Limb (tissue), 2 donors: Measurements from ENCODE around the gene NUDT22.
A peak's percentile ranks its signal among the peaks of the same experiment; 100 is the strongest.

ENCODE experiments used
- DNase-seq, 2 donors: peaks; one replicate each; pipeline ENCODE4 v3.0.0-alpha.2; 2016; ENCODE audit errors: extremely low spot score in 2 of 2

The NUDT22 gene

GRCh38 chr11:64206457-64207255 lies 19.4 kb upstream of the NUDT22 start, which contains the start of gene FERMT3:
FERMT3 (plus strand) TSS chr11:64206721; CDS start chr11:64207365, 644 bp downstream.
- DNase-seq: peak in 1 of 2 donors; percentile 35

GRCh38 chr11:64207256-64208085 lies 18.6 kb upstream of the NUDT22 start:
- peak; percentile 52 to 59 for DNase-seq

DNA sequence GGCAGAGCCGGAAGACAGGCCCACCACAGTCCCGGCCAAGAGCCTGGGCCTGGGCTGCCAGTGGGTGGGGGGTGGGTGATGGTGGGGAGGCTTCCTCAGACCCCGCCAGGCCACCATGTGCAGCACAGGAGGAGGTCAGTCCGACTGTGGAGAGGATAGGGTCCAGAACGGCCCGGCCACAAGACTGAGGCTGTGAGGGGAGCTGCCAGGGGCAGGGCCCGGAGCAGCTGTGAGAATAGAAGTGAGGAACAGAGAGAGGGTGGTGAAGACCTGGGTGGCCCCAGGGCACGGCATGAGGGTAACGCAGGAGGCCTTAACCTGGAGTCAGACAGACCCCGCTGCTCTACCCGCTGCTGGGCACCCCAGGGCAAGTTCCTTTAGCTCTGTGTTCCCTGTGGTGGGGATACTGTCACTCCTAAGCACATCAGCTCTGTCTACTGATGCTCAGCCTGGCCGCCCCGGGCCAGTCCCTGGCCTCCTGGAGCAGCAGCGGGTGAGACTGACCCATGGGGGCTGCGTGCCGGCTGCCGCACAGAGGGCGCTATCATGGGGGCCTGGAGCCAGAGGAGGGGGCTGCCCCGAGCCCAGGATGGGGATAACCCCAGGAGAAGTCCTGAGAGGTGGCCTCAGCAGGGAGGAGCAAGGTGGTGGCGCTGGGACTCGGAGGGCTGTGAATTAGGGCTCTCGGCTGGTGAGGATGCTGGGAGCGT lies 17.8 kb upstream of the NUDT22 start:
- DNase-seq: no peak

- peak in 1 of 2 donors; percentile 27 for DNase-seq
Measured at GRCh38 chr11:64208796-64209562, 17.1 kb upstream of the NUDT22 start.

DNA sequence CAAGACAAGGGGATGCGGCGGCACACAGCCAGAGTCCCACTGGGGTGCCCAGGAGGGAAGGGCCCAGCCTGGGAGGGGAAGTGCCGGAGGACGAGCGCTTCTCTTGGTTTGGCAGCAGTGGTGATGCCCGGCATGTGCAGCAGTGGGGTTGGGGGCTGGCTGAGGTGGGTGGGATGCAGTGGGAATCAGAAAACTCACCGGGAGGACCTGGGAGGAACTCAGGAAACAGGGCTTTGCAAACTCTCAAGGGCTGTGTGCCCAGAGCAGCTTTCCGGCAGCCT lies 16.6 kb upstream of the NUDT22 start:
- DNase-seq: no peak

GRCh38 chr11:64210301-64211020 lies 15.6 kb upstream of the NUDT22 start:
- no peak for DNase-seq

DNA sequence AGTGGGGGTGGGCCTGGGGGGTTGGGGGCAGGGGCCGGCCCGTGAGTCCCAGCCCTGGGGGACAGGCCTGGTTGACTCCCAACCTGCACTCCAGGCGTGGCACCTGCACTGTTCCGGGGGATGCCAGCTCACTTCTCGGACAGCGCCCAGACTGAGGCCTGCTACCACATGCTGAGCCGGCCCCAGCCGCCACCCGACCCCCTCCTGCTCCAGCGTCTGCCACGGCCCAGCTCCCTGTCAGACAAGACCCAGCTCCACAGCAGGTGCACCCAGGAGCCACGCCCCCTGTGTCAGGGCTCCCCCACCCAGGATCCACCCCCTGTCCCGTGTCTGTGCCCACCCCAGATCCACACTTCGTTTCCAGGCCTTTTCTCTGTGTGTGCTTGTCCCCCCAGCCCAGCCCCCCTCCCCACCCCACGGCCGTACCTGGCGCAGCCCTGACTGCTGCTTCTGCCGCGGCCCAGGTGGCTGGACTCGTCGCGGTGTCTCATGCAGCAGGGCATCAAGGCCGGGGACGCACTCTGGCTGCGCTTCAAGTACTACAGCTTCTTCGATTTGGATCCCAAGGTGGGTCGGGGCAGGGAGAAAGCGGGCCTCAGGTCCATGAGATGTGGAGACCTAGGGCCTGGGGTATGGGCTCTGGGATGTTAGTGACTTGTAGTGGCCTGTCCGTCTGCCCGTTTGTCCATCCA lies 14.7 kb upstream of the NUDT22 start:
- no peak for DNase-seq

- no peak for DNase-seq
Measured at GRCh38 chr11:64216879-64217278, 9.2 kb upstream of the NUDT22 start.

- no peak for DNase-seq
Measured at GRCh38 chr11:64218628-64219353, 7.3 kb upstream of the NUDT22 start.

GRCh38 chr11:64219354-64219684 lies 6.8 kb upstream of the NUDT22 start:
- DNase-seq: peak in 1 of 2 donors; percentile 30

DNA sequence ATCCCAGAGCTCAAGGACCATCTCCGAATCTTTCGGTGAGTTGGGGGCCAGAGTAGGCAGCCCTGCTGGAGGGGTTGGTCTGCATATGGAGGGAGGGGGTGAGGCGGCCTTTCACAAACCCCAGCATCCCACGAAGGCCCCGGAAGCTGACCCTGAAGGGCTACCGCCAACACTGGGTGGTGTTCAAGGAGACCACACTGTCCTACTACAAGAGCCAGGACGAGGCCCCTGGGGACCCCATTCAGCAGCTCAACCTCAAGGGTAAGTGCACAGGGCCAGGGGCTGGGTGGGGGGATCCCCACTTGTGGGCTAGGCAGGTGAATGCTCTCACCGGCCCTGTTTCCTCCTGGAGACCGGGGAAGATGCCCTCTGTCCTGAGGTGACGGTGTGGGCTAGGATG lies 6.3 kb upstream of the NUDT22 start:
- DNase-seq: no peak

DNA sequence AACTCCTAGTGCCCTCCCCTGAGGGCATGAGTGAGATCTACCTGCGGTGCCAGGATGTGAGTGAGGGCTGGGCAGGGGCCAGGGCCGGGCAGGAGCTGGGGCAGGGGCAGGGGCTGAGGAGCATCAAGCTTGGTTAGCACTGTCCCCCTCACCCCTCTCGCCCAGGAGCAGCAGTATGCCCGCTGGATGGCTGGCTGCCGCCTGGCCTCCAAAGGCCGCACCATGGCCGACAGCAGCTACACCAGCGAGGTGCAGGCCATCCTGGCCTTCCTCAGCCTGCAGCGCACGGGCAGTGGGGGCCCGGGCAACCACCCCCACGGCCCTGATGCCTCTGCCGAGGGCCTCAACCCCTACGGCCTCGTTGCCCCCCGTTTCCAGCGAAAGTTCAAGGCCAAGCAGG lies 5.8 kb upstream of the NUDT22 start:
- no peak for DNase-seq

DNA sequence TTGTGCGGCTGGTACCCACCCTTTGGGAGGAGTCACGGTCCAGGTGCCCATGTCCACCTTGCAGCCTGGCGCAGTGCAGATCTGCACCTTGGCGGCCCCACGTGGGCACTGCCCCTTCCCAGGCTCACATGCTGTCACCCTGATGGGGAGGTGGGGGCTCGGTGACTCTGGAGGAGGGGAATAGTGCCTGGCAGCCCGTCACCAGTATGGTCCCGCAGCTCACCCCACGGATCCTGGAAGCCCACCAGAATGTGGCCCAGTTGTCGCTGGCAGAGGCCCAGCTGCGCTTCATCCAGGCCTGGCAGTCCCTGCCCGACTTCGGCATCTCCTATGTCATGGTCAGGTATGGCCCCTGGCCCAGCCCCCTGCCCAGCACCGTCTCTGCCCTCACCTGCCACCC lies 5.3 kb upstream of the NUDT22 start:
- DNase-seq: no peak

GRCh38 chr11:64222651-64223000 lies 3.4 kb upstream of the NUDT22 start:
- no peak for DNase-seq

DNA sequence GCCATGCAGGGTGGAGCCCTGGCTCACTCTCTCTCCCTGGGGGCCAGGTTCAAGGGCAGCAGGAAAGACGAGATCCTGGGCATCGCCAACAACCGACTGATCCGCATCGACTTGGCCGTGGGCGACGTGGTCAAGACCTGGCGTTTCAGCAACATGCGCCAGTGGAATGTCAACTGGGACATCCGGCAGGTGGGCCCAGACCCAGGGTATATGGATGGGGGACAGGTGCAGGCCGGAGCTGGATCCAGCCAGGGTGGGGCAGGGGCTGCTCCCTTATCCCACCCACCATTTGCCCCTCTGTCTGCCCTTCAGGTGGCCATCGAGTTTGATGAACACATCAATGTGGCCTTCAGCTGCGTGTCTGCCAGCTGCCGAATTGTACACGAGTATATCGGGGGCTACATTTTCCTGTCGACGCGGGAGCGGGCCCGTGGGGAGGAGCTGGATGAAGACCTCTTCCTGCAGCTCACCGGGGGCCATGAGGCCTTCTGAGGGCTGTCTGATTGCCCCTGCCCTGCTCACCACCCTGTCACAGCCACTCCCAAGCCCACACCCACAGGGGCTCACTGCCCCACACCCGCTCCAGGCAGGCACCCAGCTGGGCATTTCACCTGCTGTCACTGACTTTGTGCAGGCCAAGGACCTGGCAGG lies 2.9 kb upstream of the NUDT22 start:
- DNase-seq: peak in 1 of 2 donors; percentile 38

- no peak for DNase-seq
Measured at GRCh38 chr11:64224151-64224890, 1.8 kb upstream of the NUDT22 start.

GRCh38 chr11:64224891-64225607 lies 1.0 kb upstream of the NUDT22 start:
- peak in 1 of 2 donors; percentile 36 for DNase-seq
